B cell (primary cell): ENCODE measurements around the gene SHISA2.
"Not testable (repeated sequence)": the region's sequence is repeated elsewhere in the genome, so short reads cannot be mapped to it uniquely, and the experiment has no call there.

Experiments used
- CTCF ChIP-seq: fragments of 200-600 bp; IDR thresholded peaks from one replicate; pipeline ENCODE4 v1.8.0; 2022; ENCODE audit warnings: antibody characterized with exemption, mild to moderate bottlenecking
- EZH2 ChIP-seq: IDR thresholded peaks from 2 replicates; pipeline ENCODE4 v1.6.1; 2012; ENCODE audit warnings: borderline replicate concordance, low read depth, mild to moderate bottlenecking, moderate library complexity, low read length; ENCODE audit not compliant: insufficient read depth, poor library complexity, severe bottlenecking

DNA sequence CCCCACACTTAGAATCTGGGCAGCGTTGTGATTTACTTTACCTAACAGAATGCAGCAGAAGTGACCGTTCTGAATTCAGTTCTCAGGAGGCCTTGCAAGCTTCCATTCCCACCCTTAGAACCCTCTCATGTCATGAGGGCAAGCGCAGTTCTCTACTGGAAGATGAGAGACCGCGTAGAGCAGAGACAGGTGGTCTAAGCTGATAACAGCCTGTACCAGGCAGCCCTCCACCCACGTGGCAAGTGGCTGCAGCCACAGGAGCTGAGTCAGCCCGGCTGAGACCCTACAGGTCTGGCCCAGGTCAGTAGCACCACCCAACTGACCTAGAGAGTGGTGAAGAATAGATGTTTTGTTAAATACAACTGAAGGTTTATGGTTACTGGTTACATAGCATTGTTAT is 14.7 kb upstream of the SHISA2 start:
- not testable (repeated sequence) for TF ChIP-seq CTCF, EZH2
